Measurements from ENCODE around the gene P2RX3. TPM values are rescaled to one million over a fixed set of nuclear protein-coding genes. Genes with fewer than 3 reads are reported as not detected.

P2RX3 gene
- total RNA-seq: not detected in 2 replicates

DNA sequence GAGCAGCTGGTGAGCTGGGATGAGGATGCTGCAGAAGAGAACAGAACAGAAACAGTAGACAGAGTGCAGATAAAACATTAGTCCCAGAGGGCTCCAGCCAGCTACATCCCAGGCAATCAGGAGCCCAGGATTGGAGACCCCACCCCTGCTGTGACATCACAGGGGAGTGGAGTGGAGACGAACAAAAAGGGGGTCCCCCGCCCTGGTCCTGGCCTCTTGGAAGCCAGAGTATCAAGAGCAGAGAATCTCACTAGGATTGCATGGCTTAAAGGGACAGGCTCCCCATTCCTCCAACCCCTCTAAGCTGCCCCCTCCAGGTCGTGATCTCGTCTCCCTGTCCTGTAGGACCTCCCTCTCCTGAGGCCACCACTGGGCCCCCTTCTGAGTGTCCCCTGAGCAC lies at the start of gene P2RX3:
P2RX3 (plus strand) TSS at position 211 of the 400 bp plus-strand sequence. CDS start 199 bp downstream, outside the sequence.

GRCh38 chr11:57324886-57325734 lies 13.0 kb upstream of the P2RX3 start, which contains the start of gene TNKS1BP1:
TSS of gene TNKS1BP1 (minus strand) at chr11:57324952. CDS start at chr11:57321885, 3,067 bp downstream.

DNA sequence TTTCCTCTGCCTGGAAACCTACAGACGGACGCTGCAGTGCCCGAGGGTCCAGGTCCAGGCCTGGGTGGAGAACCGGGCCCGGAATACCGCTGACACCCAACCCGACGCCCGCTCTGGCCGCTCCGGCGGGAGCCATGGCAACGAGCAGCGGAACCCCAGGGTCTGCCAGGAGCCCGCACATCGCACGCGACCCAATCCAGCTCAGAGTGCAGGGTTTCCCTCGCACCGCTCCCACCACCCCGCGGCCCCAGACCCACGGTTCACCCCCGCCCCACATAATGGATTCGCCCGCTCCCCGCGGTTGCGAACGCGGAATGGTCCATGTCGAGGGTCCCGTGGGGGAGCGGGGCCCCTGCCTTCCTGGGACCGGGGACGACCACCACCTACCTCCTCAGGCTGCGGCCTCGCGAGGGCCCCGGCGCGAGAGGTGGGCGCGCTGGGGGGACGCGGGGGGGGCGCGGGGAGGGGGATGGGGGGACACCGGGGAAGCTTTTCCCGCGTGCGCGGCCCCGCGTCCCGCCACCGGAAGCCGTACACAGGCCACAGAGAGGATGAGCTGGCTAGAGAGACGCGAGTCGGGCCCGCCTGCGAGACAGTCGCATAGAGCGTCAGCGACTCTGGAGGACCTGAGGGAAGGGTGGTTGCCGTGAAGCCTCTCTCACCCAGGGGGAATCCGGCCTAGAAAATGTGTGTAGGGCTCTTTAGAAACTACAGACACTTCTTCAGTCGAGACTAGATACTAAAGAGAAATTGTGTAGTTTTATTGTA lies 2.6 kb upstream of the P2RX3 start, which contains the start of gene SSRP1:
SSRP1 (minus strand) TSS at position 550 of the 768 bp plus-strand sequence. CDS start 771 bp downstream, outside the sequence.

GRCh38 chr11:57380975-57381374 lies 42.8 kb downstream of the P2RX3 start, which contains the start of gene PRG3:
TSS of gene PRG3 (minus strand) at chr11:57381150. CDS start at chr11:57380708, 442 bp downstream.

DNA sequence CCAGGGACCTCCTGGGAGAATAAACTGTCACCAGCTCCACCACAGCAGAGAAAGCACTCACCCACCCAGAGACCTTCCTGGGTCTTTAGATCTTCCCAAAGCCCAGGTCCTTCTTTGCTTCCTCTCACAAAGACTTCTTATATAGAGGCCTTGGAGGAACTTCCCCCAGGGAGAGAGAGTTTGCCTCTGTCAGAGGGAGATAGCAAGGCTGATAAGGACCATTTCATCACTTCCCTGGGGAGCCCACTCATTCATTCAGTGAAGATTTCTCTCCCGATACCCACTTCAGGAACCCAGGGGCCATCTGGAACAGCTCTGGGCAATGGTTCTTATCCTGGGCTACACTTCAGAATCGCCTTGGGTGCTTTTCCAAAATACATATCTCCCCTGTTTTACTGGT lies 52.4 kb downstream of the P2RX3 start, which contains the start of gene PRG2:
PRG2 (minus strand) TSS at position 116 of the 400 bp plus-strand sequence. CDS start 706 bp downstream, outside the sequence.

Other genes with a start within 250 kb of the P2RX3 start
- not detected in 2 replicates for gene LRRC55, start 156.4 kb upstream of the P2RX3 start, total RNA-seq
- gene APLNR, start 101.1 kb upstream of the P2RX3 start, total RNA-seq: not detected in 2 replicates
- gene TNKS1BP1, start 13.4 kb upstream of the P2RX3 start, total RNA-seq: 96.8 and 147 TPM in 2 replicates
- gene SSRP1, start 2.5 kb upstream of the P2RX3 start, total RNA-seq: 78.6 and 82.5 TPM in 2 replicates
- gene PRG3, start 42.8 kb downstream of the P2RX3 start, total RNA-seq: not detected in 2 replicates
- gene PRG2, start 52.3 kb downstream of the P2RX3 start, total RNA-seq: not detected in 2 replicates
- 3.8 and 23.4 TPM in 2 replicates for gene SLC43A3, start 88.8 kb downstream of the P2RX3 start, total RNA-seq
- not detected in 2 replicates for gene RTN4RL2, start 122.2 kb downstream of the P2RX3 start, total RNA-seq
- gene SLC43A1, start 177.3 kb downstream of the P2RX3 start, total RNA-seq: 1.2 and 5.5 TPM in 2 replicates
- gene TIMM10, start 192.4 kb downstream of the P2RX3 start, total RNA-seq: 45.2 and 50.1 TPM in 2 replicates
- not detected in 2 replicates for gene SMTNL1, start 199.2 kb downstream of the P2RX3 start, total RNA-seq
- 12.1 and 38.8 TPM in 2 replicates for gene UBE2L6, start 229.3 kb downstream of the P2RX3 start, total RNA-seq